ENCODE results near the gene MED8. TPM values are rescaled to one million over a fixed set of nuclear protein-coding genes. Genes with fewer than 3 reads are reported as not detected.

Gene MED8
- total and polyA plus RNA-seq, 9 of the 15 experiments (the other 6 are each of a cell fraction or from before 2014, with no cell fraction given) = 23.0 to 120 (median 56.4) TPM

DNA sequence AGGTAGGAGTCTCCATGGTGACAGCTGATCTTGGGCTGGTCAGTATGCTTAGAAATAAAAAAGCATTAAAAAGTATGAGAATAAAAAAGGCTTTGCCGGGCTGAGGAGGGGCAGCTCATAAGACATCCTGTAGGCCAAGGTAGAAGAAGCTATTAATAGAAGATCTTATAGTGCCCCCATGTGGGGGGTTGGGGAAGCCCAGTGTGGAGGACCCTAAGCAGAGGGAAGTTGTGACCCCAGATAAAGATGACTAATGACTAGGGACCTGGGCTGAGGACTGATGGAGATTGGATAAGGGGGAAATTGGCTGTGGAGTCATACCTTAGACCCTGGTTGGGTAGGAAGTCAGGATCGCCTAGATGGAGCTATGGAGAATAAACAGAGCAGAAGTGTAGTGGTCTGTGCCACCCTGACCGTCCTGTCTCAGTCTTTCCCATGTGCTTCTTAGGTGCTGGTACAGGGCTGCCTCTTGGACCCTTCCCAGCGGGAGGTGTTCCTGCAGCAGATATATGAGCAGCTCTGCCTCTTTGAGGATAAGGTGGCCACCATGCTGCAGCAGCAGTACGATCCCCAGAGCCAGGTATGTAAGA, 25.1 kb upstream of the MED8 start (continued):
- TF ChIP-seq, protein P1, sequence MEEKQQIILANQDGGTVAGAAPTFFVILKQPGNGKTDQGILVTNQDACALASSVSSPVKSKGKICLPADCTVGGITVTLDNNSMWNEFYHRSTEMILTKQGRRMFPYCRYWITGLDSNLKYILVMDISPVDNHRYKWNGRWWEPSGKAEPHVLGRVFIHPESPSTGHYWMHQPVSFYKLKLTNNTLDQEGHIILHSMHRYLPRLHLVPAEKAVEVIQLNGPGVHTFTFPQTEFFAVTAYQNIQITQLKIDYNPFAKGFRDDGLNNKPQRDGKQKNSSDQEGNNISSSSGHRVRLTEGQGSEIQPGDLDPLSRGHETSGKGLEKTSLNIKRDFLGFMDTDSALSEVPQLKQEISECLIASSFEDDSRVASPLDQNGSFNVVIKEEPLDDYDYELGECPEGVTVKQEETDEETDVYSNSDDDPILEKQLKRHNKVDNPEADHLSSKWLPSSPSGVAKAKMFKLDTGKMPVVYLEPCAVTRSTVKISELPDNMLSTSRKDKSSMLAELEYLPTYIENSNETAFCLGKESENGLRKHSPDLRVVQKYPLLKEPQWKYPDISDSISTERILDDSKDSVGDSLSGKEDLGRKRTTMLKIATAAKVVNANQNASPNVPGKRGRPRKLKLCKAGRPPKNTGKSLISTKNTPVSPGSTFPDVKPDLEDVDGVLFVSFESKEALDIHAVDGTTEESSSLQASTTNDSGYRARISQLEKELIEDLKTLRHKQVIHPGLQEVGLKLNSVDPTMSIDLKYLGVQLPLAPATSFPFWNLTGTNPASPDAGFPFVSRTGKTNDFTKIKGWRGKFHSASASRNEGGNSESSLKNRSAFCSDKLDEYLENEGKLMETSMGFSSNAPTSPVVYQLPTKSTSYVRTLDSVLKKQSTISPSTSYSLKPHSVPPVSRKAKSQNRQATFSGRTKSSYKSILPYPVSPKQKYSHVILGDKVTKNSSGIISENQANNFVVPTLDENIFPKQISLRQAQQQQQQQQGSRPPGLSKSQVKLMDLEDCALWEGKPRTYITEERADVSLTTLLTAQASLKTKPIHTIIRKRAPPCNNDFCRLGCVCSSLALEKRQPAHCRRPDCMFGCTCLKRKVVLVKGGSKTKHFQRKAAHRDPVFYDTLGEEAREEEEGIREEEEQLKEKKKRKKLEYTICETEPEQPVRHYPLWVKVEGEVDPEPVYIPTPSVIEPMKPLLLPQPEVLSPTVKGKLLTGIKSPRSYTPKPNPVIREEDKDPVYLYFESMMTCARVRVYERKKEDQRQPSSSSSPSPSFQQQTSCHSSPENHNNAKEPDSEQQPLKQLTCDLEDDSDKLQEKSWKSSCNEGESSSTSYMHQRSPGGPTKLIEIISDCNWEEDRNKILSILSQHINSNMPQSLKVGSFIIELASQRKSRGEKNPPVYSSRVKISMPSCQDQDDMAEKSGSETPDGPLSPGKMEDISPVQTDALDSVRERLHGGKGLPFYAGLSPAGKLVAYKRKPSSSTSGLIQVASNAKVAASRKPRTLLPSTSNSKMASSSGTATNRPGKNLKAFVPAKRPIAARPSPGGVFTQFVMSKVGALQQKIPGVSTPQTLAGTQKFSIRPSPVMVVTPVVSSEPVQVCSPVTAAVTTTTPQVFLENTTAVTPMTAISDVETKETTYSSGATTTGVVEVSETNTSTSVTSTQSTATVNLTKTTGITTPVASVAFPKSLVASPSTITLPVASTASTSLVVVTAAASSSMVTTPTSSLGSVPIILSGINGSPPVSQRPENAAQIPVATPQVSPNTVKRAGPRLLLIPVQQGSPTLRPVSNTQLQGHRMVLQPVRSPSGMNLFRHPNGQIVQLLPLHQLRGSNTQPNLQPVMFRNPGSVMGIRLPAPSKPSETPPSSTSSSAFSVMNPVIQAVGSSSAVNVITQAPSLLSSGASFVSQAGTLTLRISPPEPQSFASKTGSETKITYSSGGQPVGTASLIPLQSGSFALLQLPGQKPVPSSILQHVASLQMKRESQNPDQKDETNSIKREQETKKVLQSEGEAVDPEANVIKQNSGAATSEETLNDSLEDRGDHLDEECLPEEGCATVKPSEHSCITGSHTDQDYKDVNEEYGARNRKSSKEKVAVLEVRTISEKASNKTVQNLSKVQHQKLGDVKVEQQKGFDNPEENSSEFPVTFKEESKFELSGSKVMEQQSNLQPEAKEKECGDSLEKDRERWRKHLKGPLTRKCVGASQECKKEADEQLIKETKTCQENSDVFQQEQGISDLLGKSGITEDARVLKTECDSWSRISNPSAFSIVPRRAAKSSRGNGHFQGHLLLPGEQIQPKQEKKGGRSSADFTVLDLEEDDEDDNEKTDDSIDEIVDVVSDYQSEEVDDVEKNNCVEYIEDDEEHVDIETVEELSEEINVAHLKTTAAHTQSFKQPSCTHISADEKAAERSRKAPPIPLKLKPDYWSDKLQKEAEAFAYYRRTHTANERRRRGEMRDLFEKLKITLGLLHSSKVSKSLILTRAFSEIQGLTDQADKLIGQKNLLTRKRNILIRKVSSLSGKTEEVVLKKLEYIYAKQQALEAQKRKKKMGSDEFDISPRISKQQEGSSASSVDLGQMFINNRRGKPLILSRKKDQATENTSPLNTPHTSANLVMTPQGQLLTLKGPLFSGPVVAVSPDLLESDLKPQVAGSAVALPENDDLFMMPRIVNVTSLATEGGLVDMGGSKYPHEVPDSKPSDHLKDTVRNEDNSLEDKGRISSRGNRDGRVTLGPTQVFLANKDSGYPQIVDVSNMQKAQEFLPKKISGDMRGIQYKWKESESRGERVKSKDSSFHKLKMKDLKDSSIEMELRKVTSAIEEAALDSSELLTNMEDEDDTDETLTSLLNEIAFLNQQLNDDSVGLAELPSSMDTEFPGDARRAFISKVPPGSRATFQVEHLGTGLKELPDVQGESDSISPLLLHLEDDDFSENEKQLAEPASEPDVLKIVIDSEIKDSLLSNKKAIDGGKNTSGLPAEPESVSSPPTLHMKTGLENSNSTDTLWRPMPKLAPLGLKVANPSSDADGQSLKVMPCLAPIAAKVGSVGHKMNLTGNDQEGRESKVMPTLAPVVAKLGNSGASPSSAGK (IDR thresholded peaks at IDR 0.05) = no peak
- TF ChIP-seq NR2F6 (CRISPR knock-in tag; IDR thresholded peaks at IDR 0.05) (no peak), RAD21 (CRISPR knock-in tag; conservative IDR thresholded peaks at IDR 0.05 in 1 of 2, IDR thresholded peaks at IDR 0.05 in 1 of 2) (peak; percentile 90 to 95), PHB2 (IDR thresholded peaks at IDR 0.05; ENCODE audit: low read depth) (no peak), JUND (IDR thresholded peaks at IDR 0.05; ENCODE audit: borderline replicate concordance, low read depth, low read length) (peak; percentile 78), JUND (tag; IDR thresholded peaks at IDR 0.05; ENCODE audit: borderline replicate concordance, low read depth, low read length) (peak; percentile 56; the same call in 1 of the 3 replicates), MEF2A (IDR thresholded peaks at IDR 0.05; ENCODE audit: control insufficient read depth, low read depth, low read length) (peak; percentile 87), HNRNPUL1 (IDR thresholded peaks at IDR 0.05; ENCODE audit: low read length) (no peak), HDAC2 (IDR thresholded peaks at IDR 0.05) (peak; percentile 56; the same call in 1 of the 2 replicates), RBBP5 (IDR thresholded peaks at IDR 0.05; ENCODE audit: borderline replicate concordance, insufficient read depth, low read length, poor library complexity, severe bottlenecking) (no peak), MTA1 (IDR thresholded peaks at IDR 0.05; ENCODE audit: borderline replicate concordance) (peak; percentile 30; the same call in 1 of the 2 replicates), JUNB (CRISPR knock-in tag; conservative IDR thresholded peaks at IDR 0.05) (no peak), NR2C1 (IDR thresholded peaks at IDR 0.05) (no peak), NR2C1 (tag; IDR thresholded peaks at IDR 0.05) (peak; percentile 64), SMARCA4 (IDR thresholded peaks at IDR 0.05) (0 out of 2 replicates have a peak, but pooled peaks have one; percentile 27)
- TF ChIP-seq, protein P2, sequence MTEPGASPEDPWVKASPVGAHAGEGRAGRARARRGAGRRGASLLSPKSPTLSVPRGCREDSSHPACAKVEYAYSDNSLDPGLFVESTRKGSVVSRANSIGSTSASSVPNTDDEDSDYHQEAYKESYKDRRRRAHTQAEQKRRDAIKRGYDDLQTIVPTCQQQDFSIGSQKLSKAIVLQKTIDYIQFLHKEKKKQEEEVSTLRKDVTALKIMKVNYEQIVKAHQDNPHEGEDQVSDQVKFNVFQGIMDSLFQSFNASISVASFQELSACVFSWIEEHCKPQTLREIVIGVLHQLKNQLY (CRISPR knock-in tag; conservative IDR thresholded peaks at IDR 0.05) = no peak
